GM12865 (cell line): ENCODE results near the gene AQP12B.
"Not testable (repeated sequence)": the region's sequence is repeated elsewhere in the genome, so short reads cannot be mapped to it uniquely, and the experiment has no call there.

Source experiments
- DNase-seq: peaks from one replicate; pipeline ENCODE4 v3.0.0; 2010; ENCODE audit warnings: low read depth
- H3K4me3 ChIP-seq: 2 replicates; pipeline ENCODE4 v1.5.1; 2011; ENCODE audit warnings: mild to moderate bottlenecking, low read depth, low read length, control low read depth
- CTCF ChIP-seq: IDR thresholded peaks from 2 replicates; pipeline ENCODE4 v1.5.1; 2011; ENCODE audit warnings: low read length, control low read depth, low read depth, inconsistent platforms; ENCODE audit not compliant: insufficient read depth; ENCODE audit errors: missing control alignments

AQP12B gene, protein sequence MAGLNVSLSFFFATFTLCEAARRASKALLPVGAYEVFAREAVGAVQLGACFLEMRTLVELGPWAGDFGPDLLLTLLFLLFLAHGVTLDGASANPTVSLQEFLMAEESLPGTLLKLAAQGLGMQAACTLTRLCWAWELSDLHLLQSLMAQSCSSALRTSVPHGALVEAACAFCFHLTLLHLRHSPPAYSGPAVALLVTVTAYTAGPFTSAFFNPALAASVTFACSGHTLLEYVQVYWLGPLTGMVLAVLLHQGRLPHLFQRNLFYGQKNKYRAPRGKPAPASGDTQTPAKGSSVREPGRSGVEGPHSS

DNA sequence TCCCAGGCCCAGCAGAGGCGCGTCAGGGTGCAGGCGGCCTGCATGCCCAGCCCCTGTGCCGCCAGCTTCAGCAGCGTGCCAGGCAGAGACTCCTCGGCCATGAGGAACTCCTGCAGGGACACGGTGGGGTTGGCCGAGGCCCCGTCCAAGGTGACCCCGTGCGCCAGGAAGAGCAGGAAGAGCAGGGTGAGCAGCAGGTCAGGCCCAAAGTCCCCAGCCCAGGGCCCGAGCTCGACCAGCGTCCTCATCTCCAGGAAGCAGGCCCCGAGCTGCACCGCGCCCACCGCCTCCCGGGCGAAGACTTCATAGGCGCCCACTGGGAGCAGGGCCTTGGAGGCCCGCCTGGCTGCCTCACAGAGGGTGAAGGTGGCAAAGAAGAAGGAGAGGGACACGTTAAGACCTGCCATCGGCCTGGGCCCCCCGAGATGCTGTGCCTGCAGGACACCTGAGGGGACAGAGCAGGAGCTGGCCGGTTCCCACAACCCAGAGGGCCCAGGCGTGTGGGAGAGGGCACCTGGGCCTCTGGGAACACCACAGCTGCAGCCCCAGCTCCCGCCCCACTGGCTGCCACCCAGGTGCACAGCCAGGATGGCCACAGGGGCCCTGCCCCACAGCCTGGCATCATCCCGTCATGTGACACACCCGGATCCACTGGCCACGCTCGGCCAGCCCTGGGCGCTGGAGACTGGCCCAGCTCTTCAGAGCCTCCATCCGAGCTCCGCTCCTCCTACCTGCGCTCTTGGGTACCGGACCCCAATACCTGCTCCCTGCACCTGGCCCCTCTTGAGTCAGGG, at the start of gene AQP12B:
AQP12B (minus strand) TSS at position 455 of the 794 bp plus-strand sequence; CDS start at position 407, 48 bp downstream.
- H3K4me3 ChIP-seq, DNase-seq: not testable (repeated sequence)

- no peak for TF ChIP-seq CTCF
- no peak for DNase-seq
- H3K4me3 ChIP-seq = no peak overlapping the region
Measured at GRCh38 chr2:240732184-240732583, 49.5 kb upstream of the AQP12B start.

DNA sequence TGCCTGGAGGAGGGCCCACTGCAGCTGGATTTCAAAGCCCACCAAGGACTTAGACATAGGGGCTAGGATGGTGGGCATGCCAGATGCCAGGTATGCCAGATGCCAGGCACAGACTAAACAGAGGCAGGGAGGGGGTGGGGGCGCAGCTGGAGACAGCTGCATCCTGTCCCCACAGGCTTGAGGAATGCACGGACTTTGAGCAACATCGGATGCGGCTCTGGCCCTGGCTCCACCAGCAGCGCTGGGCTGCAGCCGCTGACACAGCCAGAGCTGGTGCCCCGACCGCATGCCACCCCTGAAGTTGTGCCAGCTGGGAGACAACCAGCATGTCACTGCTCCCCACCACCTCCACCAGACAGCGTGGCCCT, 48.5 kb upstream of the AQP12B start:
- no peak for DNase-seq
- no peak overlapping the region for H3K4me3 ChIP-seq
- TF ChIP-seq CTCF = no peak

DNA sequence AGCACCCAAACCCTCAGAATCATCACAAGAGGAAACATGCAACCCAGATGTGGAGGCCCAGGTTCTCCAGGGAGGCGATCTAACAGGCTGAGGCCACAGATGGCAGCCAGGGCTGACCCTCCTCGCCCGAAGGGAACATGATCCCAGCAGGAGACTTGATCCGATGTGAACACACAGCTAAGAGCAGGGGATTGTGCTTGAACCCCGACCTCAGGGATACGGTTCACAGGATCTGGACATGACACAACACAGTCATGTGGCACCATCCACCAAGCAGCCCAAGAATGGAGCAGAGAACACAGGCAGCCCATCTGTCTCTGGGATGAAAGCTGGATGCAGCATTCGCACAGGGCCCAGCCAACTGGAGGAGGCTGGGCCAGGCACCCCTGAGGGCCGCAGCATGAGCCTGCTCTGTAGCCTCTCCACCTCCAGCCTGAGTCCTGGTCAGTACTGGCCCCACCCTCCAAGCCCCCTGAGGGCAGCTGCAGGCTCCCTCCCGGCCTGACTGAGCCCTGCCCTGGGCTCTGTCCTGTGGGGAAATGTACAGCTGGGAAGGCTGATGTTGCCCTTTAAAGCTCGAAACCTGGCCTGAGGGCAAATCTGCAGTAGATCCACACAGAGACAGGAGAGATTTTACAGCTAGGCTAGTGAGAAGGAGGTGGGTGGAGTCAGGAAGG, 48.0 kb upstream of the AQP12B start:
- DNase-seq = no peak
- H3K4me3 ChIP-seq = no peak overlapping the region
- TF ChIP-seq CTCF = no peak

GRCh38 chr2:240728827-240729226, 46.1 kb upstream of the AQP12B start:
- no peak for TF ChIP-seq CTCF
- no peak for DNase-seq
- no peak overlapping the region for H3K4me3 ChIP-seq

DNA sequence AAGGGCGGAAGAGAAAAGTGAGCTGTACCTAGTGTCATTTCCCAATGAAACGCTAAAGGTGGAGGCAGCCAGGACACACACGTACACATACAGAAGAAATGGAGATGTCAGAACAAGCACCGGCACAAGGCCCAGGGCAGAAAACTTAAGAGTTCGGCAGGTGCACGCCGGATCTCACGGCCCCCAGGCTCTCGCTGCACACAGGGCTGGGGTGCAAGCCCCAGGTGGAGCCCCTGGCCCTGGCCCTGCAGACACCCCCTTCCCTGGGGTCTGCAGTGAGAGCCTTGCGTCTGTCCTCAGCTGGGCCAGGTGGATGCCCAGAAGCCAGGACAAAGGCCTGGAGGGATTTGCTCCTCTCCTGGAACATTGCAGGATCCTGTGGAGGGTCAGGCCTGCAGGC, 45.7 kb upstream of the AQP12B start:
- DNase-seq = no peak
- H3K4me3 ChIP-seq = no peak overlapping the region

More for the DNA sequence above, 45.7 kb upstream of the AQP12B start:
- TF ChIP-seq CTCF = no peak
